Activated naive CD4-positive, alpha-beta T cell treated with anti-CD3 and anti-CD28 coated beads, Interleukin-2, amount 50 U/mL, for 72 hours (primary cell): ENCODE data around the gene MACROD2. TPM values are rescaled to one million over a fixed set of nuclear protein-coding genes. Genes with fewer than 3 reads are reported as not detected.

ENCODE experiments used
- ATAC-seq, 2 donors: fragments of 150-1000 bp; cut with Tn5 transposase; 2 replicates each; pipeline ENCODE4 v1.10.0; 2021; ENCODE audit warnings: mild to moderate bottlenecking in 2 of 2, moderate library complexity in 2 of 2
- DNase-seq, 2 donors: peaks; one replicate each; pipeline ENCODE4 v3.0.0; 2021 to 2022; ENCODE audit warnings: low spot score in 2 of 2
- H3K27ac Mint-ChIP-seq, 2 donors: one replicate each; pipeline ENCODE4 v1.8.0; 2022; ENCODE audit warnings: mild to moderate bottlenecking in 2 of 2, mixed read lengths in 2 of 2
- H3K36me3 Mint-ChIP-seq, 2 donors: one replicate each; pipeline ENCODE4 v1.8.0; 2022; ENCODE audit warnings: mixed read lengths in 2 of 2
- H3K9me3 Mint-ChIP-seq, 2 donors: one replicate each; pipeline ENCODE4 v1.8.0; 2022; ENCODE audit warnings: mixed read lengths in 2 of 2
- total RNA-seq, 2 donors: library from RNA; stranded (reverse); gene quantifications; one replicate each; pipeline ENCODE4 v1.2.3, GENCODE V29; 2022

The MACROD2 gene
- total RNA-seq, 2 donors from 2014 or later, result not detected

- DNase-seq, result no peak
- H3K9me3 Mint-ChIP-seq, result peaks cover 4 to 6% of the 10 kb centered on the region in 2 donors
- ATAC-seq, result no peak
- H3K27ac Mint-ChIP-seq, result no peak overlapping the region
- H3K36me3 Mint-ChIP-seq, result no peaks in the 10 kb centered on the region
These were observed 1036.4 kb downstream of the MACROD2 start for GRCh38 chr20:15031546-15032351.

DNA sequence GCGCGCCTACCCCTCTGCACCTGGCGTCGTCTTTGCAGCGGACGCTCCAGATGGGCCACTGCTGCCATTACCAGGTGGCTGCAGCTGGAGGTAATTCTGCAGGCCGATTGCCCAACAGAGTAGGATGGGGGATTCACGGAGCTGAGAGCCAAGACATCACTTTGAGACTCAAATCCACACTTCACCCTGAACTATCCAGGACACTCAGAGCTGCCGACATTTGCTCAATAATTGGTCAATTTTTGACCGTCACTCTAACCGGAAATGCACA lies 1037.0 kb downstream of the MACROD2 start:
- H3K27ac Mint-ChIP-seq, result no peak overlapping the region
- ATAC-seq (no peak), DNase-seq (no peak)
- H3K9me3 Mint-ChIP-seq, result peaks cover 4 to 6% of the 10 kb centered on the region in 2 donors
- no peaks in the 10 kb centered on the region for H3K36me3 Mint-ChIP-seq

- Mint-ChIP-seq H3K9me3 (peaks cover 4 to 6% of the 10 kb centered on the region in 2 donors), H3K36me3 (no peaks in the 10 kb centered on the region), H3K27ac (no peak overlapping the region)
- DNase-seq, result no peak
- ATAC-seq, result no peak
These were observed 1038.0 kb downstream of the MACROD2 start for GRCh38 chr20:15033269-15033668.

- peaks cover 4% of the 10 kb centered on the region in 2 donors for H3K9me3 Mint-ChIP-seq
- ATAC-seq (no peak), DNase-seq (no peak)
- no peaks in the 10 kb centered on the region for H3K36me3 Mint-ChIP-seq
- no peak overlapping the region for H3K27ac Mint-ChIP-seq
These were observed 1038.6 kb downstream of the MACROD2 start for GRCh38 chr20:15033891-15034290.

DNA sequence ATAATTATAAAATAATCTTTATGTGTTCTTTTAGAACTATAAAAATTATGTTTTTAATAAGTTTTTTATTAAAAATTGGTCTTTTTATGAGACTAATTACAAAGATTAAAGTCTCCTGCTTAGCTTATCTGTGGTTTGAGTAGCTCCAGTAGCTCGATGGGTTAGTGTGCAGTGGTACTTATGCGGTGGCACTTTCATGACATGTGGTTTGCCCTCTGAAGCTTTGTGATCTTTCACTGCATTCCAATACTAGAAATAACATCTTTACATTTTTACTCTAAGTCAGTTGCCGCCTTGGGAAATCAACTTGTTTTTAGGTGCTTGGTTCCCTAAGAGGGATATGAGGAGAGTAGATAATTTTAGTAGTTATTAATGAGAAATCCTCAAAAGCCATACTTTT lies 1041.6 kb downstream of the MACROD2 start:
- DNase-seq (no peak), ATAC-seq (no peak)
- Mint-ChIP-seq H3K36me3 (no peaks in the 10 kb centered on the region), H3K27ac (no peak overlapping the region), H3K9me3 (peaks cover 9 to 11% of the 10 kb centered on the region in 2 donors)

DNA sequence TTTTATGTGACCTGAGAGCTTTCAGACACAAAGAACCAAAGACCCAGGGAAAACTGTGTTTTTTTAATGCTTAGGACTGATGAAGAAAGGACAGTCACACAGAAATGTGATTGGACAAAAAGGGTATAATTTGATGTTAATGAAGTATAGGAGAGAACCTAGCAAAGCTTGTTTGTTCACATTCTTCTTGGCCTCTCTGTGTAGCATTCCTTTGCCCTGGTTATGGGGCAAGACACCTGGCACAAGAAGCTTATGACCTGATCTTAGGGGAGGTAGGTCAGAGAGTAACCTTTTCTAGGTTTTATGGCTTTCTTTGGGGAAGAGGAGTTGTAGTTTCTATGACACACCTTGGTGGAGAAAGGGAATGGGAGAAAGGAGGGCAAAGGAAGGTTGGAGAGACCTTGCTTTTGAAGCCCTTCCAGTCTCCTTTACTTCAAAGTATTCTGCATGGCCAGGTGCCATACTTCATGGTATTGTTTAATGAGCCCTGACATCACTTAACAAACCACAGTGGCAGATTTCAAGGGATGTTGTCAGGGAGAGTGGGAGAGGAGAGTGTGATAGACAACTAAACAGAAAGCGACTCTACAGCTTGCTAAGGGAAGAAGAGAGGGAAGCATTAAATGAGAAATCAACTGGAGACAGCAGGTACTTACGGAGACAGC lies 1043.9 kb downstream of the MACROD2 start:
- H3K36me3 Mint-ChIP-seq, result no peaks in the 10 kb centered on the region
- H3K27ac Mint-ChIP-seq, result no peak overlapping the region
- ATAC-seq (no peak), DNase-seq (no peak)
- peaks cover 14 to 15% of the 10 kb centered on the region in 2 donors for H3K9me3 Mint-ChIP-seq

- ATAC-seq, result no peak
- Mint-ChIP-seq H3K9me3 (peaks cover 14 to 15% of the 10 kb centered on the region in 2 donors), H3K27ac (no peak overlapping the region), H3K36me3 (no peaks in the 10 kb centered on the region)
- DNase-seq, result no peak
These were observed 1047.4 kb downstream of the MACROD2 start for GRCh38 chr20:15042723-15043122.

DNA sequence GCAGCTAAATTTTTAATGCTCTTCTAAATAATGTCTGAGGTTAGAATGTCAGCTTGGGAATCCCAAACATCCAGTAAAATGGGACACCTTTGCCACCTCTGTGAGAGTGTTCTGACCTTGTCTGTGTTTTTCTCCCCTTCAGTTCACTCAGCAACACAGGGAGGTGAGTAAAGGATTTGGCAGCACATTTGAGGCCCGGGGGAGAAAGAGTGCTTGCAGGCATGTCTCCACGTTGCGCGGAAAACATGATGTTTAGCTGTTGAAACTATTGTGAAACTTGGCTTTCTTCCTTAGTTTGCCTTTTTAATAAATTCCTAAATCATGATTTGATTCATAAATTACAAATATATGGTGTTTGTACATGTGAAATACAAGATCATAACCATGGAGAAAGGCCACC lies 1049.9 kb downstream of the MACROD2 start:
- Mint-ChIP-seq H3K36me3 (no peaks in the 10 kb centered on the region), H3K27ac (no peak overlapping the region), H3K9me3 (peaks cover 10 to 14% of the 10 kb centered on the region in 2 donors)
- no peak for ATAC-seq
- DNase-seq, result no peak

- Mint-ChIP-seq H3K27ac (no peak overlapping the region), H3K36me3 (no peaks in the 10 kb centered on the region), H3K9me3 (peaks cover 8 to 10% of the 10 kb centered on the region in 2 donors)
- DNase-seq, result no peak
- no peak for ATAC-seq
These were observed 1051.7 kb downstream of the MACROD2 start for GRCh38 chr20:15047042-15047441.

DNA sequence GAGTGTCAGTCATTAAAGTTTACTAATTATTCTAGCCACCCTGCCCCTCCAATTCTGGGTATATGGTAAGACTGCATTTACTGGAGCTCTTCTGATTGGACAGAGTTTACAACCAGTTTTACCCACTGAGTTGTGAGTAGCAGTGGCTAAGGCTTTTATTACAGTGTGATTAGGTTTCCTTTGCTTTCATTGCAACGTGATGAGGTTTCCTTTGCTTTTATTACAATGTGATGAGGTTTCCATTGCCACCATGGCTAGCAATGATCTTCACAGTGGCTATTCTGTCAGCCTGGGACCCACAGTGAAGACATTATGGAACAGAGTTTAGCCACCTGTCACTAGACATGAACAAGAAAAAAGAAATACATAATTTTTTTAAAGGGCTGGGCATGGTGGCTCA lies 1052.3 kb downstream of the MACROD2 start:
- no peak overlapping the region for H3K27ac Mint-ChIP-seq
- ATAC-seq (no peak), DNase-seq (no peak)
- peaks cover 11 to 13% of the 10 kb centered on the region in 2 donors for H3K9me3 Mint-ChIP-seq
- H3K36me3 Mint-ChIP-seq, result no peaks in the 10 kb centered on the region

DNA sequence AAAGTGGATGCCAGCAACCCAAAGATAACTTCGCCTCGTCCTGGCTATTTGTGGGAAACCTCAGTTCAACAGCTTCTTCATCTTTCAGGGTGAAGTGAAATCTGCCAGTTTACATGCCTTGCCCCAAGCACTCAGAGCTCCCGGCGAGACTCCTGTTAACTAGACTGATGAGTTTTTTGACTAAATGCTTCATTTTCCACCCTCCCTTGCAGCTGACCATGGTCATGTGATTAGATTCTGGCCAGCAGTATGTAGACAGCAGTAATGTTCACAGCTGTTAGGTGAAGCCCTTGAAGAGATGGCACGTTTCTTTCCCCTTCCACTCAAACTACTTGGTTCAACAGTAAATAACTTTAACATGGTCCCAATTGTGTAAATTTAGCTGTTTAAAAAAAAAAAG lies 1060.9 kb downstream of the MACROD2 start:
- peaks cover 10 to 19% of the 10 kb centered on the region in 2 donors for H3K9me3 Mint-ChIP-seq
- no peak overlapping the region for H3K27ac Mint-ChIP-seq
- DNase-seq, result no peak
- no peaks in the 10 kb centered on the region for H3K36me3 Mint-ChIP-seq
- no peak for ATAC-seq

- ATAC-seq, result no peak
- H3K27ac Mint-ChIP-seq, result no peak overlapping the region
- DNase-seq, result no peak
- H3K36me3 Mint-ChIP-seq, result no peaks in the 10 kb centered on the region
- H3K9me3 Mint-ChIP-seq, result peaks cover 4 to 9% of the 10 kb centered on the region in 2 donors
These were observed 1063.5 kb downstream of the MACROD2 start for GRCh38 chr20:15058841-15059240.

DNA sequence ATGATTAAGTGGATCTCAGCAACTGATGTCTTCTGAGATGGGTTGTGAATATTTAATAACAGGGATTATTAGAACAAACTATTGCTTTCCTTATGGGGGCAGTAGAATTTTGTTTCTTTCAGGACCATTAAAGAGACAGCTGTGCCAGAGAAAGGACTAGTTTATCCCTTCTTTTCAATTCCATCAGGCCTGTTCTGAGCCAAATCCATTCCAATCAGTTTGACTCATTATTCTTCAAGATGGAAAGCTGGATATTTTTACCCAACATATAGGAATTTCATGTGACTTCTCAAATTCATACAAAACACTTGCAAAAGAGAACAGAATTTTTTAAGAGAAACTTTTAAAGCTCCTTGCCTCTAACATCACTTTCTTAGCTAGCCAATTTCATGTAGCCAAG lies 1064.1 kb downstream of the MACROD2 start:
- Mint-ChIP-seq H3K9me3 (peaks cover 4 to 8% of the 10 kb centered on the region in 2 donors), H3K36me3 (no peaks in the 10 kb centered on the region), H3K27ac (no peak overlapping the region)
- no peak for DNase-seq
- no peak for ATAC-seq

DNA sequence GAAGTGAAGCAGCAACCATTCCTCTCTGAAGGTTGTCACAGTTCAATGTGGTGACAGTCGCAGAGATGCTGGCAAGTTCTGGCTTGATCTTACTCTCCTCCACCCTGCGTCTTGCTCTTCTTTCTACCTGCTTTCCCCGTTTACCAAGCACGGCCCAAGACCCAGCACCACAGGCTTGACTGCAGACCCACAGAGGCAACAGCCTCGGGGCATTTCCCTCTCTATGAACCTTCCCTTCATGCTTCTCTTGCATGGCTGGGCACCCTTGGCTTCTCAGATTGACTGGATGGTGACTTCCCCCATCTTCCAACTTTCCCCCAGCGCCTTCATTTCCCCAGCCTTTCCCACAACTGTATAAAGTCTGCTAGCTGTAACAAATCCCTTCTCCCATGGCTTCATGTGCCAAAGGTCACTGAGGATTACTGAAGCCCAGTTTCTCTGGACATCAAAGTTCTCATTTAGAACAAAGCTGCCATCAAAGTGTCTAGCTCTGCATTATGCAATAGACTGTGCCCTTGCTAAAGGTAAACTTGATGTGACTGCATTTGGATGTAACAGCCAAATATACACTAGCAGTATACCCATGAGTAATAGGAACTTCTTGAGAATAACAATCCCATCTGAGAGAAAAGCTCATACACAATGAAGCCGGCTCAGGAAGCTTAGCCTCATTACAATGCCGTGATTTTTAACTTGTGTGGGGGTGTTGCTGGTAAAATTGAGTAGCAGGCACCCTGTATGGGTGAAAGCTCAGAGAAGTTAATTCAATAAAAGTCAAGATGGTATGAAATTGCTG lies 1065.1 kb downstream of the MACROD2 start:
- ATAC-seq, result no peak
- Mint-ChIP-seq H3K36me3 (no peaks in the 10 kb centered on the region), H3K9me3 (peaks cover 1 to 8% of the 10 kb centered on the region in 2 donors), H3K27ac (no peak overlapping the region)
- no peak for DNase-seq

- peaks cover 0 to 8% of the 10 kb centered on the region in 2 donors for H3K9me3 Mint-ChIP-seq
- no peak for DNase-seq
- ATAC-seq, result no peak
- no peak overlapping the region for H3K27ac Mint-ChIP-seq
- no peaks in the 10 kb centered on the region for H3K36me3 Mint-ChIP-seq
These were observed 1065.7 kb downstream of the MACROD2 start for GRCh38 chr20:15061061-15061430.

DNA sequence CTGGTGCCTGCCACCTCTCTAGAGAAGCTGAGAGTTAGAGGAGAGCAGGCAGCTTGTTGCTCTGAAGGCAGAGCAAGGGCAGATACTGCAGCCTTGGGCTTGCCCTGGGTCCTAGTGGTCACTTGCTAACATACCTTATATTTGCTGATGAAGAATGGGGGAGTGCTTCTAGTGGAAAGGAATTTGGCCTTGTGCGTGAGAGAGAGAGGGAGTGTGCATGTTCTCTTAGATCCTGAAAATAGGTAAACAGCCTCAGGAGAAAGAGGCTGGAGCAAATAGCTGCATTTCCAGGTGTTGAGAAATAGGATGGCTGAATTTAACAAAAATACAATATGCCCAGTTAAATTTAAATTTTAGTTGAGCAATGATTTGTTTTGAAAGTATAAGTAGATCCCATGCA lies 1066.6 kb downstream of the MACROD2 start:
- ATAC-seq (no peak), DNase-seq (no peak)
- H3K9me3 Mint-ChIP-seq, result peaks cover 0 to 8% of the 10 kb centered on the region in 2 donors
- no peaks in the 10 kb centered on the region for H3K36me3 Mint-ChIP-seq
- H3K27ac Mint-ChIP-seq, result no peak overlapping the region

DNA sequence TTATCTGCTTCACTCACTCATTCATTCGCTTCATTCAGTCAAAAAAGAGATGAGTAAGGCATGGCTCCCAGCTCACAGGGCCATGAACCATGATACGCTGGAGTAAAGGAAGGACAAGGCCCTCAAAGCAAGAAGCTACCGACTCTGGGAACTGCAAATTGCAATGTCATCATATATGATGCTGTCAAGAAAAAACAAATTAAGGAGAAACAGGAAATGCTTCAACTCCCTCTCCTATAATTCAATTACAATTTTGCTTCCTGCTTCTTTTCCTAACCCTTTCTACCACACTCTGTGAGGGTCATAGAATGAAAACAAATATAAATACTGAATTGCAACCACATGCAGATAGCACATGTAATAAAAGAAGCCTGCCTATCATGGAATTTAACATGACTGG lies 1067.8 kb downstream of the MACROD2 start:
- Mint-ChIP-seq H3K27ac (no peak overlapping the region), H3K9me3 (peaks cover 0 to 4% of the 10 kb centered on the region in 2 donors)
- DNase-seq, result no peak

More for the DNA sequence above, 1067.8 kb downstream of the MACROD2 start:
- ATAC-seq, result no peak
- H3K36me3 Mint-ChIP-seq, result no peaks in the 10 kb centered on the region
